ENCODE data around the gene FOXS1. TPM values are rescaled to one million over a fixed set of nuclear protein-coding genes. Genes with fewer than 3 reads are reported as not detected.
A peak's percentile ranks its signal among the peaks of the same experiment; 100 is the strongest.

The FOXS1 gene
- total and polyA plus RNA-seq, 7 donors: 0.59 to 3.8 (median 0.87) TPM

- intact Hi-C loops (cut with DNase I): loop anchor here in 1 of 2 donors (5.0 kb wide), 1 partner anchor 57 kb away; no protein-coding TSS in a partner anchor
- WGBS, 3 donors: 19 to 37% (median 31%) methylated on average over 3 of the region's 3 CpGs
- TF ChIP-seq CTCF (IDR thresholded peaks at IDR 0.05): no peak
- Histone ChIP-seq H3K9me3 (no peaks in the 10 kb centered on the region), H3K4me3 (no peak overlapping the region), H3K36me3 (ENCODE audit: insufficient read depth in 1 of 2, low read depth in 1 of 2) (no peaks in the 10 kb centered on the region), H3K27me3 (ENCODE audit: insufficient read depth in 3 of 3, low read length in 2 of 3) (no peaks in the 10 kb centered on the region), H3K4me1 (peaks cover 90% of the 10 kb centered on the region), H3K27ac (peak overlapping the region; percentile 90)
- ATAC-seq (no peak), DNase-seq (no peak)
These were observed 35.7 kb downstream of the FOXS1 start for GRCh38 chr20:31809661-31810060.

DNA sequence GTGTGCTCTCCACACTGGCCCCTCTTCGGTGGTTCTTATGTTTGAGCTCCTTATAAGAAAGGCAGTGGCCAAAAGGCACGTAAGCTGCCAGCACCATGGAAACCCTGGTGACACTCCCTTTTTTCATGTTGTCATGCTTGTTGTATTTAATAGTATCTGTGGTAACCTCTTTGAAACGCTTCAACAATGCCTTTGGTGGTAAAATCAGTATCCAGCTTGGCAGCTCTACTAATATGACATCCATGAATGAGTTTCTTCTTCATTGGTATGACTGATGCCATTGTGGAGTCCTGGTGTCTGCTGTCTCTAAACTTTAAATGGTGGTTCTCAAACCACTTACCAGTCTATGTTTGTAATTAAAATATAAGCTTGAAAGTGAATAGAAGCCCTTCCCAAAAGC lies 36.9 kb downstream of the FOXS1 start:
- intact Hi-C loops (cut with DNase I): loop anchor here in 1 of 2 donors (5.0 kb wide), 1 partner anchor 56 kb away; no protein-coding TSS in a partner anchor
- no peak for ATAC-seq
- Histone ChIP-seq H3K4me1 (peaks cover 85% of the 10 kb centered on the region), H3K9me3 (no peaks in the 10 kb centered on the region), H3K27ac (peak overlapping the region; percentile 90), H3K4me3 (no peak overlapping the region), H3K36me3 (ENCODE audit: insufficient read depth in 1 of 2, low read depth in 1 of 2) (no peaks in the 10 kb centered on the region), H3K27me3 (ENCODE audit: insufficient read depth in 3 of 3, low read length in 2 of 3) (no peaks in the 10 kb centered on the region)
- no peak for TF ChIP-seq CTCF (IDR thresholded peaks at IDR 0.05)
- no peak for DNase-seq
- 46 to 76% (median 54%) methylated on average over 3 of the region's 3 CpGs for WGBS, 3 donors

DNA sequence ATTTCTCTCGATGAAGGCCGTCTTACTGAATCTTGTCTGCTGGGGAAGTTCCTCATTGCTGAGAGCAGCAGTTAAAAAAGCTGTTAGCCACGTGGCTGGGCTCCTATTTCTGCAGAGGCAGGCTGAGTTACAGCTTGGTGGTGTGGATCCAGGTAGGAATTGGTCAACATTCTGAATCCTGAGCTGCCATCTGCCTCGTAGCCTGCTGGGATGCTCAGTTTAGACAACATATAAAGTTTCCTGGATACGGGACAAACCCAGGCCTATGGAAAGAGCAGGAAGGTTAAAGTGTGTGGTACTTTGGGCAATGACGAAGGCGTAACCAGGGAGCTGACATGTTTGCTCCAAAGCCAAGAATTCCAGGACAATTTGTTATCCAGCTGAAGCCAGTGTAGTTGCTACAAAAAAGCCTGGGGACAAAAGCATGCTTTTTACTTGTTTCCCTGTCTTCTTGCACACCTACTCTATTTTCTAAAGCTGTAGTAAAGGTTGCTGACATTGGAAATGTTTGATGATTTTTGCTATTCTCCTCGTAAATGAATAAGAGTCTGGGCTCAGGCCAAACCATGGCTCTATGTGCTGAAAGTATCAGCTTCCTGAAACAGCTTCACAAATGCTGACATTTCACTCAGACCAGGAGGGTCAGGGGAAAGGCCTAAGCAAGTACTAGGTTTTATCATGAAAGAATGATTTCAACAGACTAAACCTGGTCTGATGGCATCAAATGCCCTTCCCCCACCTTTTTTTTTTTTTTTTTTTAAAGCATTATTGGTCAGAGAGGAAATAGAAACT lies 38.6 kb downstream of the FOXS1 start:
- H3K4me3 ChIP-seq: no peak overlapping the region
- peaks cover 68% of the 10 kb centered on the region for H3K4me1 ChIP-seq
- no peak for TF ChIP-seq CTCF (IDR thresholded peaks at IDR 0.05)
- no peaks in the 10 kb centered on the region for H3K9me3 ChIP-seq
- H3K27ac ChIP-seq: peak overlapping the region; percentile 90
- intact Hi-C loops (cut with DNase I): loop anchor here in 1 of 2 donors (5.0 kb wide), 1 partner anchor 54 kb away; no protein-coding TSS in a partner anchor
- H3K36me3 ChIP-seq (ENCODE audit: insufficient read depth in 1 of 2, low read depth in 1 of 2): no peaks in the 10 kb centered on the region
- DNase-seq (peak in 1 of 2 donors; percentile 68), ATAC-seq (peak; percentile 85 to 90 (median 88))
- 22 to 34% (median 31%) methylated on average over 8 of the region's 8 CpGs for WGBS, 3 donors
- no peaks in the 10 kb centered on the region for H3K27me3 ChIP-seq (ENCODE audit: insufficient read depth in 3 of 3, low read length in 2 of 3)

DNA sequence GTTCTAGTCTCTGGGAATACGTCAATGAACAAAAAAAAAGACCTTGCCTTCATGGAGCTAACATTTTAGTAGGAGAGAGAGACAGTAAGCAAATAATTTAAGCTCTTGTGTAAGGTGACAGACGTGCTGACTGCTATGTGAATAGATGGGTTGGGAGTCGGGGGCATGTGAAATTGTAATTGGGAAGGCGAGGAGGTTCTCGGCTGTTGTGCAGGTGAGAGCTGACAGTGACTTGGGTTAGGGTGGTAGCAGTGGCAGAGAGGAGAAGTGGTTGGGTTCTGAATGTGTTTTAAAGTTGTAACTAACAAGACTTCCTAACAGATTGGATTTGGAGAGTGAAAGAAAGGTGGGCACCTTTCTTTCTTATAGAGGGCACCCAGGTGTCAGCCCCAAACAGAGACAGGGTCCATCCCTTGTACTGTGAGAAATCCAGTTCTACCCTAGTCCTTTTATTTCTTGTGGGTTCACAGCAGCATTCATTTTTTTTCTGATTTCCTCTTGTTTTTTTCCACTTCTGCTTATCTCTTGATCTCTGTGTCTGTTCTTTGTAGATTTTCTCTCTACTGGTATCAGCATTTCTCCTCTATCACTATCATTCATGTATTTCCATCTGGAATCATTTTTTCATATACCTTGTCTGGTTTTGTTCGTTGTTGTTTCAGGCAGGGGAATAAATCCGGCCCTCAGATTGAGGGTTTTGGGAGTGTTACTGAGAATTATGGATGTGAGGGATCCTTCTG lies 41.7 kb downstream of the FOXS1 start:
- H3K4me1 ChIP-seq: peaks cover 41% of the 10 kb centered on the region
- WGBS, 3 donors: 90 to 93% (median 92%) methylated on average over 7 of the region's 7 CpGs
- H3K27me3 ChIP-seq (ENCODE audit: insufficient read depth in 3 of 3, low read length in 2 of 3): no peaks in the 10 kb centered on the region
- H3K36me3 ChIP-seq (ENCODE audit: insufficient read depth in 1 of 2, low read depth in 1 of 2): no peaks in the 10 kb centered on the region
- ATAC-seq (no peak), DNase-seq (no peak)
- intact Hi-C loops (cut with DNase I): no loop called here
- H3K27ac ChIP-seq: no peak overlapping the region
- no peaks in the 10 kb centered on the region for H3K9me3 ChIP-seq
- H3K4me3 ChIP-seq: no peak overlapping the region
- TF ChIP-seq CTCF (IDR thresholded peaks at IDR 0.05): no peak
